Measurements from ENCODE around the gene NTSR1. TPM values are rescaled to one million over a fixed set of nuclear protein-coding genes. Genes with fewer than 3 reads are reported as not detected.

The NTSR1 gene
- total RNA-seq, 2 experiments from 2014 or later, result 0.07 to 0.14 TPM

DNA sequence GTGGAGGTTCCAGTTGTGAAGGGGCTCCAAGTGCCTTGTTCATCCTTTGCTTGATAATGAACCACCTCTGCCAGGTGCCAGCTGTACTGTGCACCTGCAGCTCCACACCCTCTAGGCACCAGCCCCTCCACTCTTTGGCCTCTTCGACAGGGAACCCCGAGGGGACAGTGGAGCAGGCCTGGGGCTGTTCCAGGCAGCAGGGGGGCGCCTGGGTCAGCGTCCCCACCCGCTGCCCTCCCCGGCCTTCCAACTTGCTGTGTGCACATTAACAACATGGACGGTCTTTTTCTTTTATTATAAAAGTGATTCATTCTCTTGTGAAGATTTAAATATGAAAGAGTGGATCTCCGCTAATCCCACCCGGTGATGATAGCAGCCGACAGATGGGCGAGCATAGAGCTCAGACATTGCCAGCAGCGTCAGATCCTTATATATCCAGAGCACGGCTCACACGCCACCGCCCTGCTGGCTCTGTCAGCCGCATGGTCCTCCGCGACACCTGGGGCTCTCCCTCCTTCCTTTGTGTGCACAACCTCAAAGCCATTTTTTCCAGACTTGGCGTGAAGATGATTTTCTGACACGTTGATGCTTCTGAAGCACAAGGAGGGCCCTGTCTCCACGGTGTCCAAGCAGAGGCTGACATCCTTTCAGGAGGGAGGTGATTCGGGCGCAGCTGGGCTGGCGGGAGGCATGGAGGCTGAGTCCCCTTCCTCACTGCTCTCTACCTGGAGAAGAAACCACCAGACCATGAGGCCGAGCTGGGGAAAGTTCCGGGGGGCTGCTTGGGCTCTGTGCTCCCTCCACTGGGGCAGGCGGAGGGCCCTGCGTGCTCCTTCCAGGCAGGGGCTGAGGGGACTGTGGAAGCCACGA, 65.4 kb downstream of the NTSR1 start:
- CTCF ChIA-PET, result interaction anchor here (0.6 to 1.4 kb wide), 2 partner anchors 34 to 279 kb away, joined by 3 to 5 read pairs; no protein-coding TSS in a partner anchor
- no peak overlapping the region for H3K4me3 Mint-ChIP-seq
- H3K27ac Mint-ChIP-seq, result peak overlapping the region; percentile 72
- no peaks in the 10 kb centered on the region for H3K36me3 Mint-ChIP-seq (ENCODE audit: low read depth)
- no peaks in the 10 kb centered on the region for H3K9me3 Mint-ChIP-seq (ENCODE audit: low read depth)
- ATAC-seq (no peak), DNase-seq (peak; percentile 55)
- no peaks in the 10 kb centered on the region for H3K27me3 Mint-ChIP-seq
- peaks cover 52% of the 10 kb centered on the region for H3K4me1 Mint-ChIP-seq
- POLR2A ChIA-PET, result interaction anchor here (0.6 kb wide), 1 partner anchor 43 kb away, joined by 3 read pairs; no protein-coding TSS in a partner anchor
- intact Hi-C loops (cut with DNase I, micrococcal nuclease), result no loop called here

DNA sequence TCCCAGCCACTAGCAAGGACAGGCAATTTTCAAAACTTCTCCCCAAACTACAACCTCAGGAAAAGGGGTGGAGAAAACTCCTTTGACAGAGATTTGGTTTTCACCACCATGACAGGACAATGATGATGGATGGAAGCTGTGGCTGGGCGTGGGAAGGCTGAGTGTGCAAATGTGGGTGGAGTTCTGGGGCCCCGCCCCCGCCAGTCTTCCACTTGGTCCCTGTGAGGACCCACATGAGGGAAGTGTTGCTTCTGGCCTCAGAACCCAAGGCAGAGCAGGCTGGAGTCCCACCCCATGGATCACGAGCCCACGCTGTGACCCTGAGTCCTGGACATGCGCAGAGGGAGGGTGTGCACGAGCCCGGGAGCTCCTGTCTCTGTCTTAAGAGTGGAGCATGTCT, 66.1 kb downstream of the NTSR1 start:
- intact Hi-C loops (cut with DNase I, micrococcal nuclease), result loop anchor here in 1 of 2 experiments (5.0 kb wide), 1 partner anchor 32 kb away; no protein-coding TSS in a partner anchor
- ATAC-seq (no peak), DNase-seq (peak; percentile 52)
- CTCF ChIA-PET, result interaction anchor here (0.6 kb wide), 1 partner anchor 280 kb away, joined by 3 read pairs; no protein-coding TSS in a partner anchor
- H3K4me1 Mint-ChIP-seq, result peaks cover 52% of the 10 kb centered on the region
- H3K36me3 Mint-ChIP-seq (ENCODE audit: low read depth), result no peaks in the 10 kb centered on the region
- POLR2A ChIA-PET, result no interaction called here
- H3K27ac Mint-ChIP-seq, result peak overlapping the region; percentile 72
- no peaks in the 10 kb centered on the region for H3K9me3 Mint-ChIP-seq (ENCODE audit: low read depth)
- H3K4me3 Mint-ChIP-seq, result no peak overlapping the region
- H3K27me3 Mint-ChIP-seq, result no peaks in the 10 kb centered on the region

DNA sequence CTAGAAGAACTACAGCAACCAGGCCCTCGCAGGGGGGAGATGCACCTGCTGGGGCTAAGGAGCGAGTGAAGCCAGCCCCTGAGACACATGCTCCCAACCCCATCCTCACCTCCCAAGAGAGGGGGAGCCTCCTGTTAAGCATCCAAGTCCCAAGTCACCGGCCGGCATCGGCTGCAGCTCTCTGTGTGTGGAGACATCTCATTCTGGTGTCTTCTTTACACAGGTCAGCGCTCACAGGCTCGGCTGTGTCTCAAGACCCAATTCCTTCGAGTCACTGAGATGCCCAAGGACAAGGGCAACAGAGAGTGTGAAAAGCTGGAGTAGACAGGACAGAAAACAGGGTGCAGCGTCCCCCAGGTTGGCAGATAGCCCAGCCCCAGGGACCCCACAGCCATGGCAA, 66.6 kb downstream of the NTSR1 start:
- DNase-seq, result no peak
- CTCF ChIA-PET, result no interaction called here
- Mint-ChIP-seq H3K27ac (peak overlapping the region; percentile 55), H3K4me1 (peaks cover 52% of the 10 kb centered on the region), H3K36me3 (ENCODE audit: low read depth) (no peaks in the 10 kb centered on the region), H3K9me3 (ENCODE audit: low read depth) (no peaks in the 10 kb centered on the region), H3K27me3 (no peaks in the 10 kb centered on the region), H3K4me3 (no peak overlapping the region)
- no peak for ATAC-seq
- intact Hi-C loops (cut with DNase I, micrococcal nuclease), result loop anchor here in 1 of 2 experiments (5.0 kb wide), 1 partner anchor 33 kb away; no protein-coding TSS in a partner anchor
- POLR2A ChIA-PET, result no interaction called here

DNA sequence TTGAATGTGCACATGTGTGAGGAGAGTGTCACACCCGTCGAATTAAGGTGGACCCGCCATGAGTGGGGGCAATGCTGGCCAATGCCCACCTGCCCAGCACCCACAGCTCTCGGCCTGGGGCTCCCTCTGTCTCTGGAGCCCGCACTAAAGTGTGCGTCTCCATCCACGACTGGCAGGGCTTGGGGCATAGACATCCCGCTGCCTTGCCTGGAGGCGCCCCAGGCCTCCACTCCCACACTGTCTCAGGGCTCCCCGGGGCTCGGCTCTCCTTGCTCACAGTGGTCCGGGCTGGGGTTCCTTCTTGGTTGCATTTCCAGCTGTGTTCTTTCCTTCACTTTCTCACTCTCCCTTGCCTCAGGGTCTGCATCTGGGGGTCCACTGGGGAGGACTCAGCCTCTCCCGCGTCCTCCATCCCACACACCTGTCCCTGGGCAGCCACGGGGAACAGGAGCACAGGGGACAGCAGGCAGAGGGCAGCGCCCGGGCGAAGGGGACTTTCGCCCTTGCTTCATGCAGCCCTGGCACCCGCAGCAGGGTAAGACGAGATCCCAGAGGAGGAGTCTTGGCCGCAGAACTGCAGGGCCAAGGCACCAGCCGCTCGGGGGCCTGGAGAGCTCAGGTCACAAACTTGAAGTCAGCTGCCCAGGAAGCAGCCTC, 67.5 kb downstream of the NTSR1 start:
- H3K9me3 Mint-ChIP-seq (ENCODE audit: low read depth), result no peaks in the 10 kb centered on the region
- intact Hi-C loops (cut with DNase I, micrococcal nuclease), result loop anchor here (1.0 to 5.0 kb wide), 3 partner anchors 18 to 34 kb away; no protein-coding TSS in a partner anchor
- H3K27ac Mint-ChIP-seq, result peak overlapping the region; percentile 93
- no peaks in the 10 kb centered on the region for H3K27me3 Mint-ChIP-seq
- CTCF ChIA-PET, result interaction anchor here (0.7 kb wide), 1 partner anchor 18 kb away, joined by 3 read pairs; no protein-coding TSS in a partner anchor
- H3K36me3 Mint-ChIP-seq (ENCODE audit: low read depth), result no peaks in the 10 kb centered on the region
- DNase-seq (no peak), ATAC-seq (no peak)
- H3K4me3 Mint-ChIP-seq, result peak overlapping the region; percentile 48
- peaks cover 52% of the 10 kb centered on the region for H3K4me1 Mint-ChIP-seq
- POLR2A ChIA-PET, result no interaction called here

DNA sequence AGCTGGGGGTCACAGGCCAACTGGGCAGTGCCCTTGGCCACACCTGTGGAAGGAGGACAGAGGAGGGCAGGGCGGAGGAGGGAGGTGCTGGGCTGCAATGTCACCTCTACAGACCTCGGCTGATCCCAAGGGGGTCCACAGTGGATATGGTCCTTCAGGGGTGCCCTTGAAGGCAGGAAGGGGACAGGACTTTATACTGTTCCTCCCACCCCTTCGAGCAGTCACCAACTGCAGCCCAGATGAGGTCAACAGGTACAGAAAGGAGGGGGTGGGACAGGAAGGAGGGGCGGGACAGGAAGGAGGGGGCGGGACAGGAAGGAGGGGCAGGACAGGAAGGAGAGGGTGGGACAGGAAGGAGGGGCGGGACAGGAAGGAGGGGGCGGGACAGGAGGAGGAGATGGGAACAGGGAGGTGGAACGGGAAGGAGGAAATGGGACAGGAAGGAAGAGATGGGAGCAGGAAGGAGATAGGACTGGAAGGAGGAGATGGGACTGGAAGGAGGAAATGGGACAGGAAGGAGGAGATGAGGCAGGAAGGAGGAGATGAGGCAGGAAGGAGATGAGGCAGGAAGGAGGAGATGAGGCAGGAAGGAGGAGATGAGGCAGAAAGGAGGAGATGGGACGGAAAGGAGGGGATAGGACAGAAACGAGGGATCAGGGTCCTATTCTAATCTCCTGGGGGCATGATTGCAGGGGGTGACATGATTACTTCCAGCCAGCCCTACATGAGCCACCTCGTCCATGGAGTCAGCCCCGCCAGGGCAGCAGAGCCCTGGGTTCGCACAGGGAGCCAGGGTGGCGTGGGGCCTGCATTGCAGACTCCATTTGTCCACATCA, 68.3 kb downstream of the NTSR1 start:
- H3K4me1 Mint-ChIP-seq, result peaks cover 52% of the 10 kb centered on the region
- ChIA-PET CTCF (interaction anchor here (0.7 kb wide), 1 partner anchor 17 kb away, joined by 3 read pairs; no protein-coding TSS in a partner anchor), POLR2A (no interaction called here)
- intact Hi-C loops (cut with DNase I, micrococcal nuclease), result loop anchor here (1.0 to 5.0 kb wide), 4 partner anchors 17 to 37 kb away; no protein-coding TSS in a partner anchor
- peak overlapping the region; percentile 48 for H3K4me3 Mint-ChIP-seq
- H3K9me3 Mint-ChIP-seq (ENCODE audit: low read depth), result no peaks in the 10 kb centered on the region
- peak overlapping the region; percentile 93 for H3K27ac Mint-ChIP-seq
- H3K27me3 Mint-ChIP-seq, result no peaks in the 10 kb centered on the region
- H3K36me3 Mint-ChIP-seq (ENCODE audit: low read depth), result no peaks in the 10 kb centered on the region
- DNase-seq, result peak; percentile 80
- peak; percentile 87 for ATAC-seq

DNA sequence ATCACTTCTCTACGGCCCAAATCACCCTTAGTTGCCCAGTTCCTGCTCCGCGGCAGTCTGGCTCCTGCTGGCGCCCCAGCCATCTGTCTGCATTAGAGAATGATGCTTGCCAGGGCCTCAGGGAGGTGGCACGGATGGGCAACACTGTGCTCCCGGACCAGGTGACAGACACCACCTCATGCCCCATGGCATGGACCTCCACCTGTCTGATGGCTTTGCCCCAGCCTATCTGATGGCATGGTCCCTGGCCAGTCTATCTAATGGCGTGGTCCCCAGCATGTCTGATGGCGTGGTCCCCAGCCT, 68.8 kb downstream of the NTSR1 start:
- ATAC-seq, result no peak
- DNase-seq, result no peak
- H3K9me3 Mint-ChIP-seq (ENCODE audit: low read depth), result no peaks in the 10 kb centered on the region
- H3K4me1 Mint-ChIP-seq, result peaks cover 48% of the 10 kb centered on the region
- no peak overlapping the region for H3K4me3 Mint-ChIP-seq
- ChIA-PET POLR2A (no interaction called here), CTCF (no interaction called here)
- no peaks in the 10 kb centered on the region for H3K36me3 Mint-ChIP-seq (ENCODE audit: low read depth)
- H3K27me3 Mint-ChIP-seq, result no peaks in the 10 kb centered on the region
- intact Hi-C loops (cut with DNase I, micrococcal nuclease), result loop anchor here (1.0 to 5.0 kb wide), 3 partner anchors 17 to 37 kb away; no protein-coding TSS in a partner anchor
- peak overlapping the region; percentile 92 for H3K27ac Mint-ChIP-seq

DNA sequence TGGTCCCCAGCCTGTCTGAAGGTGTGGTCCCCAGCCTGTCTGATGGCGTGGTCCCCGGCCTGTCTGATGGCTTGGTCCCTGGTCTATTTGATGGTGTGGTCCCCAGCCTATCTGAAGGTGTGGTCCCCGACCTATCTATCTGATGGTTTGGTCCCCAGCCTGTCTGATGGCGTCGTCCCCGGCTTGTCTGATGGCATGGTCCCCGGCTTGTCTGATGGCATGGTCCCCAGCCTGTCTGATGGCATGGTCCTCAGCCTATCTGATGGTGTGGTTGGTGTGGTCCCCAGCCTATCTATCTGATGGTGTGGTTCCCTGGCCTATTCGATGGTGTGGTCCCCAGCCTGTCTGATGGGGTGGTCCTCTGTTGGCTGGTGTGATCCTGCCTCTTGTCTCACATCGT, 69.4 kb downstream of the NTSR1 start:
- DNase-seq (no peak), ATAC-seq (no peak)
- intact Hi-C loops (cut with DNase I, micrococcal nuclease), result loop anchor here in 1 of 2 experiments (5.0 kb wide), 1 partner anchor 36 kb away; no protein-coding TSS in a partner anchor
- CTCF ChIA-PET, result no interaction called here
- H3K27me3 Mint-ChIP-seq, result no peaks in the 10 kb centered on the region
- no peak overlapping the region for H3K4me3 Mint-ChIP-seq
- no peaks in the 10 kb centered on the region for H3K9me3 Mint-ChIP-seq (ENCODE audit: low read depth)
- H3K36me3 Mint-ChIP-seq (ENCODE audit: low read depth), result no peaks in the 10 kb centered on the region
- peaks cover 42% of the 10 kb centered on the region for H3K4me1 Mint-ChIP-seq
- POLR2A ChIA-PET, result no interaction called here
- H3K27ac Mint-ChIP-seq, result peak overlapping the region; percentile 60

DNA sequence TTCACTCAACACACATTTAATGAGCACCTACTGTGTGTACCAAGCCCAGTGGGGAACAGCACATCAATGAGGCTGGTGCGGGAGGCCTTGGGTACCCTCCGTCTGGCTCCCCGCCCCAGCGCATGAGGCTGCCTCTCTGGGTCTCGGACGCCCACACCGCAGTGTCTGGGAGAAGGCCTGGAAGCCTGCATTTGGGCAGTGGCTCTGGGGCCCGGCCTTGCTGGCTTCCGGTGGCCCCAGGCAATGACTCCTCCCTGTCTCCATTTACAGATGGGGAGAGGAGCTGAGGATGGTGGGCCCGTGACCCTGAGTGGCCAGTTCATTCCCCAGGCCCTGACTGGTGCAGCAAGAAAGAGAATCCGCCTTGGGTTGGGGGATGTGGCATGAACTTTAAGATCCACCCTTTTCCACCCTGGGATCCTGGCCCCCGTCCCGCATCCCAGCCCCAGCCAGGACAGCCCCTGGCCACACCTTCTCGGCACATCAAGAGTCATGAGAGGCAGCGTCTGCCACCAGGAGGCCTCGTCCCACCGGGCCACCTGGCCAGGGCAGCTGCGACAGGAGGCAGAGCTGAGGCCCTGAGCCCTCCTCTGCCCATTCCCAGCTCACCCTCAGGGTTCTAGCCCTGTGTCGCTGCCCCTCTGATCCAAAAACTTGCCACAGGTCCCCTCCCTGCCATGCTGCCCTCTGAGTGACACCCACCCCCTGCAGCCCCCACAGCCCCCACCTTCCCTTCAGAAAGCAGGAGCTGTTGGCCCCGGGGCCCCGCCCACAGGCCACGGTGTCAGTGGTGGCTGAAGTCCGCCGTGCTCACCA, 70.2 kb downstream of the NTSR1 start:
- Mint-ChIP-seq H3K4me1 (peaks cover 37% of the 10 kb centered on the region), H3K27me3 (no peaks in the 10 kb centered on the region), H3K36me3 (ENCODE audit: low read depth) (no peaks in the 10 kb centered on the region), H3K4me3 (no peak overlapping the region), H3K27ac (peak overlapping the region; percentile 60), H3K9me3 (ENCODE audit: low read depth) (no peaks in the 10 kb centered on the region)
- intact Hi-C loops (cut with DNase I, micrococcal nuclease), result loop anchor here in 1 of 2 experiments (5.0 kb wide), 1 partner anchor 37 kb away; no protein-coding TSS in a partner anchor
- ATAC-seq (no peak), DNase-seq (no peak)
- ChIA-PET CTCF (interaction anchor here (0.8 kb wide), 2 partner anchors 12 to 13 kb away, joined by 4 read pairs; no protein-coding TSS in a partner anchor), POLR2A (interaction anchor here (0.6 kb wide), 1 partner anchor 69 kb away, joined by 3 read pairs; no protein-coding TSS in a partner anchor)

DNA sequence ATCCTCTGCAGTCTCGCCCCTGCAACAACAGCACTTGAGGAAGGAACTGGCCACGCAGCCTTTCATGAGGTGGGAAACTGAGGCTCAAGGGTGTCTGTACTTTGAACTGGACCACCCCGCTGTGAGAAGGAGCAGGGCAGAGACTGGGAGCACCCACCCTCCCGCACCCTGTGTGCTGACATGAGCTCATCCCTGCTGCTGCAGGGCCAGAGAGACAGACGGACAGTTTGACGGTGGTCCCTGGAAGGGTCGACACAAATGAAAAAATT, 70.7 kb downstream of the NTSR1 start:
- intact Hi-C loops (cut with DNase I, micrococcal nuclease), result loop anchor here in 1 of 2 experiments (5.0 kb wide), 1 partner anchor 37 kb away; no protein-coding TSS in a partner anchor
- no peak overlapping the region for H3K4me3 Mint-ChIP-seq
- H3K9me3 Mint-ChIP-seq (ENCODE audit: low read depth), result no peaks in the 10 kb centered on the region
- no peaks in the 10 kb centered on the region for H3K36me3 Mint-ChIP-seq (ENCODE audit: low read depth)
- H3K4me1 Mint-ChIP-seq, result peaks cover 32% of the 10 kb centered on the region
- CTCF ChIA-PET, result interaction anchor here (0.8 to 1.0 kb wide), 3 partner anchors 12 to 29 kb away, joined by 3 to 4 read pairs (median 4); no protein-coding TSS in a partner anchor
- ATAC-seq (no peak), DNase-seq (no peak)
- H3K27me3 Mint-ChIP-seq, result no peaks in the 10 kb centered on the region
- POLR2A ChIA-PET, result interaction anchor here (0.6 kb wide), 1 partner anchor 70 kb away, joined by 3 read pairs; no protein-coding TSS in a partner anchor
- no peak overlapping the region for H3K27ac Mint-ChIP-seq

DNA sequence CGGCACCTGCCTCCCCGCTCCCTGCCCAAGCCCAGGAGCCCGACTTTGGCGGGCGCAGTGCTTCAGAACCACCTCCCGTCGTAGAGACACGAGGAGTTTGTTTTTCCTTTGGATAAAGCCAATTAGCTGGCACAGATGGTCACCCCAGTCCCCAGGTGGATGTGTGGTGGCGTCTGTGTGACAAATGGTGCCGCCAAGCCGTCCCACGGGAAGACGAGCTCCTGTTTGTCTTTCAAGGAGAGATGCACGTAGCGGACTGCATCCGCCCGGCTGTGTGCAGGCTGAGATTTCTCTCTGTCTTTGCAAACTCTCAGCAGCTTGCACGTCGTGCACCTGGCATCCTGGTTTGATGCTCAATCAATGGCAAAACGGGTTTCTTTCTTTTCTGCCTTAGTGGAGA, 71.6 kb downstream of the NTSR1 start:
- ChIA-PET POLR2A (no interaction called here), CTCF (interaction anchor here (0.7 to 1.4 kb wide), 4 partner anchors 11 to 175 kb away, joined by 3 to 6 read pairs (median 4); no protein-coding TSS in a partner anchor)
- no peaks in the 10 kb centered on the region for H3K36me3 Mint-ChIP-seq (ENCODE audit: low read depth)
- ATAC-seq, result no peak
- H3K27me3 Mint-ChIP-seq, result no peaks in the 10 kb centered on the region
- no peak overlapping the region for H3K27ac Mint-ChIP-seq
- H3K4me3 Mint-ChIP-seq, result no peak overlapping the region
- no peak for DNase-seq
- no peaks in the 10 kb centered on the region for H3K9me3 Mint-ChIP-seq (ENCODE audit: low read depth)
- intact Hi-C loops (cut with DNase I, micrococcal nuclease), result no loop called here
- H3K4me1 Mint-ChIP-seq, result peaks cover 24% of the 10 kb centered on the region

Measured in activated CD4-positive, alpha-beta T cell treated with anti-CD3 and anti-CD28 coated beads for 36 hours (primary cell).